Epithelial cell of esophagus (primary cell): ENCODE results near the gene MRGPRD.

ENCODE experiments used
- DNase-seq: peaks from one replicate; pipeline ENCODE4 v3.0.0; 2010; ENCODE audit warnings: low read depth
- H3K4me3 ChIP-seq: 2 replicates; pipeline ENCODE4 v1.5.1; 2011; ENCODE audit warnings: mild to moderate bottlenecking, low read length, control low read depth
- CTCF ChIP-seq: IDR thresholded peaks from 2 replicates; pipeline ENCODE4 v1.5.1; 2011; ENCODE audit warnings: low read depth, mild to moderate bottlenecking, low read length, control low read depth, inconsistent platforms; ENCODE audit not compliant: insufficient read depth; ENCODE audit errors: missing control alignments

The MRGPRD gene

GRCh38 chr11:68933605-68934320, 47.0 kb downstream of the MRGPRD start:
- no peak for TF ChIP-seq CTCF
- no peak for DNase-seq
- no peak overlapping the region for H3K4me3 ChIP-seq

GRCh38 chr11:68932933-68933577, 47.7 kb downstream of the MRGPRD start:
- no peak for DNase-seq
- no peak for TF ChIP-seq CTCF

GRCh38 chr11:68932358-68932757, 48.4 kb downstream of the MRGPRD start:
- TF ChIP-seq CTCF = no peak
- no peak for DNase-seq
- no peak overlapping the region for H3K4me3 ChIP-seq

More at GRCh38 chr11:68932933-68933577, 47.7 kb downstream of the MRGPRD start:
- no peak overlapping the region for H3K4me3 ChIP-seq

GRCh38 chr11:68931911-68932310, 48.9 kb downstream of the MRGPRD start:
- H3K4me3 ChIP-seq = no peak overlapping the region
- DNase-seq = no peak
- no peak for TF ChIP-seq CTCF

- no peak for DNase-seq
- no peak for TF ChIP-seq CTCF
- H3K4me3 ChIP-seq = no peak overlapping the region
Observed at GRCh38 chr11:68930991-68931855, 49.6 kb downstream of the MRGPRD start.
